CD4-positive, alpha-beta T cell (primary cell): ENCODE data around the gene NABP1. TPM values are rescaled to one million over a fixed set of nuclear protein-coding genes. Genes with fewer than 3 reads are reported as not detected.

Source experiments
- ATAC-seq: fragments of 200-7000 bp; cut with Tn5 transposase; one replicate; pipeline ENCODE4 v1.10.0; 2022; ENCODE audit warnings: mild to moderate bottlenecking; ENCODE audit not compliant: poor library complexity
- CTCF ChIA-PET: fragments of 350-600 bp; sonication (Branson Sonifier 250); formaldehyde crosslinking; loops from one replicate; lab custom pipeline; 2021; ENCODE audit warnings: antibody characterized with exemption, inconsistent platforms; lab: Charles Lee
- POLR2A ChIA-PET: fragments of 350-600 bp; sonication (Branson Sonifier 250); formaldehyde crosslinking; loops from one replicate; lab custom pipeline; 2021; ENCODE audit warnings: antibody characterized with exemption, inconsistent platforms; lab: Charles Lee
- DNase-seq, 14 experiments: peaks; one replicate each; pipeline ENCODE4 v3.0.0-alpha.2; 2013 to 2020; ENCODE audit warnings: mixed read lengths in 2 of 14
- H3K27ac ChIP-seq, 2 donors: one replicate each; pipeline versions ENCODE4 v1.5.1 to v1.7.0; 2013; ENCODE audit warnings: low read length in 2 of 2, low read depth in 1 of 2, mild to moderate bottlenecking in 1 of 2
- H3K27me3 ChIP-seq, 2 experiments: 1 replicate in 1 of 2; 2 replicates in 1 of 2; pipeline versions ENCODE4 v1.6.1 to v1.7.0; 2013; ENCODE audit warnings: low read length in 2 of 2, control low read depth in 1 of 2, mild to moderate bottlenecking in 1 of 2, moderate library complexity in 1 of 2; ENCODE audit not compliant: insufficient read depth in 2 of 2, control insufficient read depth in 1 of 2
- H3K36me3 ChIP-seq: one replicate; pipeline ENCODE4 v1.6.1; 2013; ENCODE audit warnings: low read length, control low read depth; ENCODE audit not compliant: insufficient read depth
- H3K4me1 ChIP-seq: one replicate; pipeline ENCODE4 v1.6.1; 2013; ENCODE audit warnings: low read length, control low read depth; ENCODE audit not compliant: insufficient read depth
- H3K4me3 ChIP-seq: one replicate; pipeline ENCODE4 v1.5.1; 2013; ENCODE audit warnings: mild to moderate bottlenecking, low read length, moderate library complexity
- H3K9me3 ChIP-seq, 2 experiments: 1 replicate in 1 of 2; 2 replicates in 1 of 2; pipeline versions ENCODE4 v1.6.1 to v1.7.0; 2013; ENCODE audit warnings: low read length in 2 of 2, mild to moderate bottlenecking in 2 of 2, control low read depth in 1 of 2, moderate library complexity in 1 of 2; ENCODE audit not compliant: control insufficient read depth in 1 of 2, insufficient read depth in 1 of 2
- H3K27ac Mint-ChIP-seq: one replicate; pipeline ENCODE4 v1.8.0; 2020; ENCODE audit warnings: mixed read lengths
- H3K27me3 Mint-ChIP-seq: one replicate; pipeline ENCODE4 v1.8.0; 2021; ENCODE audit warnings: mixed read lengths
- H3K36me3 Mint-ChIP-seq: one replicate; pipeline ENCODE4 v1.8.0; 2021; ENCODE audit warnings: low read depth, mixed read lengths
- H3K4me1 Mint-ChIP-seq: one replicate; pipeline ENCODE4 v1.8.0; 2021; ENCODE audit warnings: low read depth, mixed read lengths
- H3K4me3 Mint-ChIP-seq: one replicate; pipeline ENCODE4 v1.8.0; 2020; ENCODE audit warnings: mild to moderate bottlenecking, mixed read lengths
- H3K9me3 Mint-ChIP-seq: one replicate; pipeline ENCODE4 v1.8.0; 2020; ENCODE audit warnings: mixed read lengths
- CTCF ChIP-seq: fragments of 200-600 bp; IDR thresholded peaks from one replicate; pipeline ENCODE4 v1.8.0; 2022; ENCODE audit warnings: antibody characterized with exemption, mild to moderate bottlenecking
- intact Hi-C, 2 experiments: fragments of 100-400 bp; cut with DNase I in 1 of 2; cut with micrococcal nuclease in 1 of 2; formaldehyde crosslinking; loops; one replicate each; pipeline versions ENCODE4 v1.15.1 to v1.9.0; 2023 to 2025; cut with DNase I, micrococcal nuclease
- total RNA-seq, 174 experiments: library from RNA in 2 of 174; stranded (reverse) in 2 of 174; gene quantifications; one replicate each; pipeline ENCODE4 v1.2.3 and lab custom pipeline; 2021 to 2026

Gene NABP1
- total RNA-seq, 2 experiments from 2014 or later, result 32.0 to 32.9 TPM

GRCh38 chr2:191686066-191686465 lies 8.1 kb downstream of the NABP1 start:
- DNase-seq (no peak), ATAC-seq (no peak)
- Histone ChIP-seq H3K27ac (no peak overlapping the region), H3K9me3 (no peaks in the 10 kb centered on the region), H3K27me3 (no peaks in the 10 kb centered on the region), H3K36me3 (peaks cover 73% of the 10 kb centered on the region), H3K4me3 (no peak overlapping the region), H3K4me1 (peaks cover 10% of the 10 kb centered on the region)
- Mint-ChIP-seq H3K4me1 (peaks cover 36% of the 10 kb centered on the region), H3K27me3 (no peaks in the 10 kb centered on the region), H3K4me3 (no peak overlapping the region), H3K9me3 (no peaks in the 10 kb centered on the region), H3K36me3 (peaks cover 74% of the 10 kb centered on the region), H3K27ac (no peak overlapping the region)
- POLR2A ChIA-PET, result interaction anchor here (1.0 to 3.3 kb wide), 2 partner anchors 9 to 68 kb away, joined by 3 to 19 read pairs; partner anchors contain the start of gene NABP1
- TF ChIP-seq CTCF, result no peak
- CTCF ChIA-PET, result no interaction called here
- intact Hi-C loops, result loop anchor here in 1 of 2 experiments (10.0 kb wide), 2 partner anchors 531 to 661 kb away; partner anchors contain the start of gene STAT4

- no peak for TF ChIP-seq CTCF
- Histone ChIP-seq H3K9me3 (no peaks in the 10 kb centered on the region), H3K36me3 (peaks cover 68% of the 10 kb centered on the region), H3K27ac (no peak overlapping the region), H3K4me1 (peaks cover 10% of the 10 kb centered on the region), H3K27me3 (no peaks in the 10 kb centered on the region), H3K4me3 (no peak overlapping the region)
- no peaks in the 10 kb centered on the region for H3K27me3 Mint-ChIP-seq
- H3K36me3 Mint-ChIP-seq, result peaks cover 72% of the 10 kb centered on the region
- ChIA-PET POLR2A (interaction anchor here (3.3 kb wide), 1 partner anchor 10 kb away, joined by 19 read pairs; the partner anchor contains the start of gene NABP1), CTCF (no interaction called here)
- peaks cover 34% of the 10 kb centered on the region for H3K4me1 Mint-ChIP-seq
- ATAC-seq (no peak), DNase-seq (no peak)
- no peak overlapping the region for H3K4me3 Mint-ChIP-seq
- H3K9me3 Mint-ChIP-seq, result no peaks in the 10 kb centered on the region
- intact Hi-C loops, result loop anchor here in 1 of 2 experiments (10.0 kb wide), 2 partner anchors 532 to 662 kb away; partner anchors contain the start of gene STAT4
- no peak overlapping the region for H3K27ac Mint-ChIP-seq
Observed at GRCh38 chr2:191686729-191687128, 8.8 kb downstream of the NABP1 start.

- Mint-ChIP-seq H3K9me3 (no peaks in the 10 kb centered on the region), H3K27me3 (no peaks in the 10 kb centered on the region), H3K4me3 (no peak overlapping the region), H3K36me3 (peaks cover 61% of the 10 kb centered on the region), H3K4me1 (peaks cover 24% of the 10 kb centered on the region), H3K27ac (no peak overlapping the region)
- H3K4me3 ChIP-seq, result no peak overlapping the region
- ChIA-PET CTCF (interaction anchor here (1.5 kb wide), 1 partner anchor 117 kb away, joined by 5 read pairs; no protein-coding TSS in a partner anchor), POLR2A (interaction anchor here (0.8 to 1.1 kb wide), 3 partner anchors 8 to 121 kb away, joined by 3 to 11 read pairs (median 6); partner anchors contain the start of gene NABP1)
- TF ChIP-seq CTCF, result no peak
- no peaks in the 10 kb centered on the region for H3K9me3 ChIP-seq
- intact Hi-C loops, result loop anchor here in 1 of 2 experiments (10.0 kb wide), 2 partner anchors 533 to 663 kb away; partner anchors contain the start of gene STAT4
- H3K36me3 ChIP-seq, result peaks cover 57% of the 10 kb centered on the region
- H3K27ac ChIP-seq, result no peak overlapping the region
- H3K27me3 ChIP-seq, result no peaks in the 10 kb centered on the region
- H3K4me1 ChIP-seq, result peaks cover 4% of the 10 kb centered on the region
- ATAC-seq (no peak), DNase-seq (no peak)
Observed at GRCh38 chr2:191687867-191688266, 9.9 kb downstream of the NABP1 start.
